Fibroblast of mammary gland (primary cell): Measurements from ENCODE around the gene ATP6V0E2.
"Not testable (repeated sequence)": the region's sequence is repeated elsewhere in the genome, so short reads cannot be mapped to it uniquely, and the experiment has no call there.

Source experiments
- DNase-seq: peaks from one replicate; pipeline ENCODE4 v3.0.0-alpha.2; 2010; ENCODE audit warnings: low read depth
- H3K4me3 ChIP-seq: 2 replicates; pipeline ENCODE4 v1.5.1; 2011; ENCODE audit warnings: low read depth, mild to moderate bottlenecking, low read length, moderate library complexity; ENCODE audit not compliant: control insufficient read depth
- TF ChIP-seq, protein P1 (sequence below): conservative IDR thresholded peaks from 2 replicates; pipeline ENCODE4 v1.5.1; 2011; ENCODE audit warnings: low read depth, low read length, inconsistent platforms; ENCODE audit not compliant: control insufficient read depth, insufficient read depth

The ATP6V0E2 gene

GRCh38 chr7:149827089-149827981 lies 46.4 kb upstream of the ATP6V0E2 start:
- no peak for DNase-seq
- TF ChIP-seq, protein P1, sequence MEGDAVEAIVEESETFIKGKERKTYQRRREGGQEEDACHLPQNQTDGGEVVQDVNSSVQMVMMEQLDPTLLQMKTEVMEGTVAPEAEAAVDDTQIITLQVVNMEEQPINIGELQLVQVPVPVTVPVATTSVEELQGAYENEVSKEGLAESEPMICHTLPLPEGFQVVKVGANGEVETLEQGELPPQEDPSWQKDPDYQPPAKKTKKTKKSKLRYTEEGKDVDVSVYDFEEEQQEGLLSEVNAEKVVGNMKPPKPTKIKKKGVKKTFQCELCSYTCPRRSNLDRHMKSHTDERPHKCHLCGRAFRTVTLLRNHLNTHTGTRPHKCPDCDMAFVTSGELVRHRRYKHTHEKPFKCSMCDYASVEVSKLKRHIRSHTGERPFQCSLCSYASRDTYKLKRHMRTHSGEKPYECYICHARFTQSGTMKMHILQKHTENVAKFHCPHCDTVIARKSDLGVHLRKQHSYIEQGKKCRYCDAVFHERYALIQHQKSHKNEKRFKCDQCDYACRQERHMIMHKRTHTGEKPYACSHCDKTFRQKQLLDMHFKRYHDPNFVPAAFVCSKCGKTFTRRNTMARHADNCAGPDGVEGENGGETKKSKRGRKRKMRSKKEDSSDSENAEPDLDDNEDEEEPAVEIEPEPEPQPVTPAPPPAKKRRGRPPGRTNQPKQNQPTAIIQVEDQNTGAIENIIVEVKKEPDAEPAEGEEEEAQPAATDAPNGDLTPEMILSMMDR = no peak
- no peak overlapping the region for H3K4me3 ChIP-seq

DNA sequence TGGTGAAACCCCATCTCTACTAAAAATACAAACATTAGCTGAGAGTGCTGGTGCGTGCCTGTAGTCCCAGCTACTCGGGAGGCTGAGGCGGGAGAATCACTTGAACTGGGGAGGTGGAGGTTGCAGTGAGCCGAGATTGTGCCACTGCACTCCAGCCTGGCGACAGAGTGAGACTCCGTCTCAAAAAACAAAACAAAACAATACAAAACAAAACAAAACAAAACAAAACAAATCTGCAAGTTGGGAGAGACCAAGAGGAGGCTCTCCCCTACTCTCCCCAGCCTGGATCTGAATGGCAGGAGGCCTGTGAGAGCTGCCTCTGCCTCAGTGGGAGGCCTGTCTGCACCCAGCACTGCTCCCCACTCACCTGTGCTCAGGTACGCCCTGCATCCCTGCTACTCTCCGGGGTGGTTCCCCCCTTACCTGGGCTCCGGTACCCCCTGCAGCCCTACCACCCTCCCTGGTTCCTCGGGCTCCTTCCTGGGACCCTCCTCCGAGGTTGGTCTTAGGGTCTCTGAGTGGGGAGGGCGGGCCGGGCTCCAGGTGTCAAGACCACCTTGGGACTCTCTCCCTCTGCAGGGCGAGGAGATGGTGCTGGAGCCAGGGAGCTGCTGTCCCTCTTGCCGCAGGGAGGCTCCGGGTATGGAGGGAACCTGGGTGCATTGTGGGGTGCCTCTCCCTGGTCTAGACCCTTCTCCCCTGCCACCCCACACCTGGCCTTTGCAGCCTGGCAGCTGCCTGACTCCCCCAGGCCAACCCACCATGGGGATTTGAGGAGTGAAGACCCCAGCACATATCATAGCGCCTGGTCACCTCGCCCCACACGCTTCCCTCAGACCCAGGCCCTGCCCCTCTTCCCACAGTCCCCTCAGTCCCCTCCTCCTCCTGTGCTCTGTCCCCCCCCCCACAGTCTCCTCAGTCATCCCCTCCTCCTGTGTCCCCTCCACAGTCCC lies 45.1 kb upstream of the ATP6V0E2 start:
- no peak overlapping the region for H3K4me3 ChIP-seq

DNA sequence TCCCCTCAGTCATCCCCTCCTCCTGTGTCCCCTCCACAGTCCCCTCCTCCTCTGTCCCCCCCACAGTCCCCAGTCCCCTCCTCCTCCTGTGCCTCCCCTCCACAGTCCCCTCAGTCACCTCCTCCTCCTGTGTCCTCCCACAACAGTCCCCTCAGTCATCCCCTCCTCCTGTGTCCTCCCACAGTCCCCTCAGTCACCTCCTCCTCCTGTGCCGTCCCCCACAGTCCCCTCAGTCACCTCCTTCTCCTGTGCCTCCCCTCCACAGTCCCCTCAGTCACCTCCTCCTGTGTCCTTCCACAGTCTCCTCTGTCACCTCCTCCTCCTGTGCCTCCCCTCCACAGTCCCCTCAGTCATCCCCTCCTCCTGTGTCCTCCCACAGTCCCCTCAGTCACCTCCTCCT lies 43.2 kb upstream of the ATP6V0E2 start:
- DNase-seq, H3K4me3 ChIP-seq: not testable (repeated sequence)

More for the DNA sequence above, 45.1 kb upstream of the ATP6V0E2 start:
- no peak for DNase-seq
- TF ChIP-seq, protein P1 = no peak

DNA sequence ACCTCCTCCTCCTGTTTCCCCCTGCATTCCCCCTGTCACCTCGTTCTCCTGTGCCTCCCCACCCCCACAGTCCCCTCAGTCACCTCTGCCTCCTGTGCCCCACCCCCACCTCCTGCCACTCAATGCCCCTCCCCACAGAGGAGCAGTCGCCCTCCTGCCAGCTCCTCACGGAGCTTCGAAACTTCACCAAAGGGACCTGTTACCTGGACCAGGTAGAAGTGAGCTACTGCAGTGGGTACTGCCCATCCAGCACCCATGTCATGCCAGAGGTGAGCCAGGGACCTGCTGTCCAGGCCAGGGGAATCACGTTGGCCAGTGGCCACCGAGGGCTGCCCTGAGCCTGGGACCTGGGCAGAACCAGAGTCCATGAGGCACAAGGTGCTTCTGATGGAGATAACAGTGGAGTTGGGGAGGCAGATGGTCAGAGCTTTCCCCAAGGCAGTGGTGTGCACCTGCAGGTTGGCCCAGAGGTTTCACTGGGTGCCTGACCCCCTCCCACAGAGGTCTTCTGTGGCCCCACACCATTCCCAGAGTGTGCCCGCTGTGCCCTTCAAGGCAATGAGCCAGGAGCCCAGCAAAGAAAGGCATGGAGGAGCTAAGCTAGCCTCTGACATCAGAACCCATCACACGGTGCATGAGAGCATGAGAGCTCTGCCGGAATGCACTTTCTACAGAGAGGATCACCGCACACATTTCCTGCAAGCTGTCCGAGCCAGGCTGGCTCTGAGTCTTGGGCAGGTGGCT lies 42.6 kb upstream of the ATP6V0E2 start:
- H3K4me3 ChIP-seq = no peak overlapping the region
- TF ChIP-seq, protein P1 = no peak
- no peak for DNase-seq

GRCh38 chr7:149831741-149832219 lies 42.0 kb upstream of the ATP6V0E2 start:
- TF ChIP-seq, protein P1 = no peak
- no peak for DNase-seq
- H3K4me3 ChIP-seq = no peak overlapping the region

GRCh38 chr7:149832332-149833041 lies 41.3 kb upstream of the ATP6V0E2 start:
- H3K4me3 ChIP-seq = no peak overlapping the region
- DNase-seq = no peak
- TF ChIP-seq, protein P1 = no peak
